Activated CD4-positive, alpha-beta T cell treated with anti-CD3 and anti-CD28 coated beads, Interleukin-2, amount 50 U/mL, for 24 hours (primary cell): ENCODE results near the gene TCAP.
"Not testable (repeated sequence)": the region's sequence is repeated elsewhere in the genome, so short reads cannot be mapped to it uniquely, and the experiment has no call there.

ENCODE experiments used
- DNase-seq, 2 donors: peaks; one replicate each; pipeline ENCODE4 v3.0.0-alpha.2; 2020; ENCODE audit warnings: low read depth in 1 of 2, low spot score in 1 of 2

The TCAP gene

GRCh38 chr17:39678340-39679116 lies 13.4 kb downstream of the TCAP start:
- no peak for DNase-seq

GRCh38 chr17:39679521-39680192 lies 14.5 kb downstream of the TCAP start:
- peak in 1 of 2 donors; percentile 13 for DNase-seq

GRCh38 chr17:39683295-39683939 lies 18.3 kb downstream of the TCAP start:
- DNase-seq, result no peak

- DNase-seq, result no peak
These were observed 19.4 kb downstream of the TCAP start for GRCh38 chr17:39684369-39685192.

GRCh38 chr17:39687101-39687545 lies 22.0 kb downstream of the TCAP start:
- no peak for DNase-seq

GRCh38 chr17:39687546-39688474 lies 22.7 kb downstream of the TCAP start, which contains the start of gene PGAP3:
Gene PGAP3 (minus strand): TSS chr17:39688057. CDS start chr17:39688014, 43 bp downstream.
- peak; percentile 66 to 73 for DNase-seq

- no peak for DNase-seq
These were observed 23.3 kb downstream of the TCAP start for GRCh38 chr17:39688475-39688835.

GRCh38 chr17:39688945-39689344 lies 23.8 kb downstream of the TCAP start:
- no peak for DNase-seq

GRCh38 chr17:39694593-39694992 lies 29.4 kb downstream of the TCAP start:
- no peak for DNase-seq

GRCh38 chr17:39695089-39695474 lies 29.9 kb downstream of the TCAP start:
- no peak for DNase-seq

GRCh38 chr17:39696731-39697130 lies 31.6 kb downstream of the TCAP start:
- no peak for DNase-seq

- DNase-seq, result no peak
These were observed 32.8 kb downstream of the TCAP start for GRCh38 chr17:39697961-39698360.

GRCh38 chr17:39699157-39699817 lies 34.1 kb downstream of the TCAP start:
- not testable (repeated sequence) for DNase-seq

GRCh38 chr17:39699818-39700147 lies 34.6 kb downstream of the TCAP start, which contains the start of gene ERBB2:
Gene ERBB2 (plus strand): TSS chr17:39700064. CDS start chr17:39700239, 175 bp downstream.
- DNase-seq, result no peak

- DNase-seq, result no peak
These were observed 35.2 kb downstream of the TCAP start for GRCh38 chr17:39700148-39700987.

- no peak for DNase-seq
These were observed 36.0 kb downstream of the TCAP start for GRCh38 chr17:39701012-39701783.

GRCh38 chr17:39701784-39702422 lies 36.8 kb downstream of the TCAP start:
- no peak for DNase-seq
